WTC11 (cell line): Measurements from ENCODE around the gene AGO3. TPM values are rescaled to one million over a fixed set of nuclear protein-coding genes. Genes with fewer than 3 reads are reported as not detected.

ENCODE experiments used
- ATAC-seq: fragments of 200-7000 bp; cut with Tn5 transposase; 2 replicates; pipeline ENCODE4 v1.10.0; 2021; ENCODE audit warnings: mild to moderate bottlenecking, moderate library complexity
- CTCF ChIA-PET: fragments of 300-600 bp; sonication (Branson Sonifier 250); formaldehyde crosslinking; loops from one replicate; lab custom pipeline; 2021; ENCODE audit warnings: antibody characterized with exemption; lab: Charles Lee
- POLR2A ChIA-PET: fragments of 350-600 bp; sonication (Branson Sonifier 250); formaldehyde crosslinking; loops from one replicate; lab custom pipeline; 2021; ENCODE audit warnings: antibody characterized with exemption; lab: Charles Lee
- DNase-seq: peaks from one replicate; pipeline ENCODE4 v3.0.0; 2021; ENCODE audit warnings: low spot score
- H3K27ac Mint-ChIP-seq: 2 replicates; pipeline ENCODE4 v1.8.0; 2021; ENCODE audit warnings: mixed read lengths
- H3K27me3 Mint-ChIP-seq: 2 replicates; pipeline ENCODE4 v1.8.0; 2021; ENCODE audit warnings: low read depth, mild to moderate bottlenecking, moderate library complexity, mixed read lengths
- H3K36me3 Mint-ChIP-seq: 2 replicates; pipeline ENCODE4 v1.8.0; 2021; ENCODE audit warnings: mixed read lengths
- H3K4me1 Mint-ChIP-seq: 2 replicates; pipeline ENCODE4 v1.8.0; 2022; ENCODE audit warnings: mixed read lengths
- H3K4me3 Mint-ChIP-seq: 2 replicates; pipeline ENCODE4 v1.8.0; 2021; ENCODE audit warnings: mild to moderate bottlenecking, moderate library complexity, mixed read lengths
- H3K9me3 Mint-ChIP-seq: 2 replicates; pipeline ENCODE4 v1.8.0; 2021; ENCODE audit warnings: mixed read lengths
- CBFB ChIP-seq: sonication (generic); formaldehyde crosslinking; IDR thresholded peaks from 2 replicates; pipeline ENCODE4 v1.8.1; 2022; ENCODE audit warnings: mild to moderate bottlenecking, low read depth, missing genetic modification reagents
- CREB1 ChIP-seq: sonication (generic); formaldehyde crosslinking; IDR thresholded peaks from 2 replicates; pipeline ENCODE4 v1.8.0; 2023; ENCODE audit warnings: mild to moderate bottlenecking, missing genetic modification reagents
- GABPB1 ChIP-seq: sonication (generic); formaldehyde crosslinking; IDR thresholded peaks from 2 replicates; pipeline ENCODE4 v1.8.1; 2023; ENCODE audit warnings: mild to moderate bottlenecking, missing genetic modification reagents
- JUN ChIP-seq: sonication (generic); formaldehyde crosslinking; IDR thresholded peaks from 2 replicates; pipeline ENCODE4 v1.8.0; 2023; ENCODE audit warnings: mild to moderate bottlenecking, missing genetic modification reagents
- MYBL2 ChIP-seq: sonication (generic); formaldehyde crosslinking; IDR thresholded peaks from 2 replicates; pipeline ENCODE4 v1.8.1; 2023; ENCODE audit warnings: mild to moderate bottlenecking, moderate library complexity, missing genetic modification reagents
- NFATC4 ChIP-seq: fragments of 250-450 bp; sonication (Bioruptor Pico); IDR thresholded peaks from 2 replicates; pipeline ENCODE4 v1.9.0; 2021; ENCODE audit warnings: mild to moderate bottlenecking
- NFYB ChIP-seq: sonication (generic); formaldehyde crosslinking; conservative IDR thresholded peaks from 2 replicates; pipeline ENCODE4 v1.8.0; 2022; ENCODE audit warnings: low read depth, missing genetic modification reagents
- PRRX2 ChIP-seq: fragments of 250-450 bp; sonication (Bioruptor Pico); IDR thresholded peaks from 2 replicates; pipeline ENCODE4 v1.8.0; 2021; ENCODE audit warnings: mild to moderate bottlenecking
- RELA ChIP-seq: sonication (generic); formaldehyde crosslinking; IDR thresholded peaks from 2 replicates; pipeline ENCODE4 v1.8.1; 2022; ENCODE audit warnings: missing genetic modification reagents, mild to moderate bottlenecking, borderline replicate concordance
- RORB ChIP-seq: fragments of 250-450 bp; sonication (Bioruptor Pico); IDR thresholded peaks from 2 replicates; pipeline ENCODE4 v1.9.0; 2021; ENCODE audit warnings: mild to moderate bottlenecking
- SMAD3 ChIP-seq: sonication (generic); formaldehyde crosslinking; IDR thresholded peaks from 2 replicates; pipeline ENCODE4 v1.8.0; 2022; ENCODE audit warnings: missing genetic modification reagents, mild to moderate bottlenecking, borderline replicate concordance
- SOX15 ChIP-seq: fragments of 250-450 bp; sonication (Bioruptor Pico); IDR thresholded peaks from 2 replicates; pipeline ENCODE4 v1.9.0; 2021; ENCODE audit warnings: mild to moderate bottlenecking
- SP1 ChIP-seq: sonication (generic); formaldehyde crosslinking; conservative IDR thresholded peaks from 2 replicates; pipeline ENCODE4 v1.8.1; 2022; ENCODE audit warnings: missing genetic modification reagents
- ZNF317 ChIP-seq: sonication (generic); formaldehyde crosslinking; IDR thresholded peaks from 2 replicates; pipeline ENCODE4 v1.8.1; 2023; ENCODE audit warnings: low read depth, mild to moderate bottlenecking, moderate library complexity, missing genetic modification reagents, borderline replicate concordance
- ZNF396 ChIP-seq: fragments of 250-450 bp; sonication (Bioruptor Pico); IDR thresholded peaks from 2 replicates; pipeline ENCODE4 v1.8.0; 2021; ENCODE audit warnings: mild to moderate bottlenecking, moderate library complexity, borderline replicate concordance
- ZNF423 ChIP-seq: fragments of 250-450 bp; sonication (Bioruptor Pico); IDR thresholded peaks from 2 replicates; pipeline ENCODE4 v2.1.2; 2022; ENCODE audit warnings: mild to moderate bottlenecking, moderate library complexity
- ZNF671 ChIP-seq: fragments of 250-450 bp; sonication (Bioruptor Pico); IDR thresholded peaks from 2 replicates; pipeline ENCODE4 v1.8.0; 2021; ENCODE audit warnings: mild to moderate bottlenecking
- total RNA-seq: library from RNA; stranded (reverse); gene quantifications from 3 replicates; pipeline ENCODE4 v1.2.3, GENCODE V29; 2021
- TF ChIP-seq, protein P1 (sequence below): sonication (generic); formaldehyde crosslinking; IDR thresholded peaks from 2 replicates; pipeline ENCODE4 v1.8.0; 2023; ENCODE audit warnings: missing genetic modification reagents, mild to moderate bottlenecking, borderline replicate concordance
- TF ChIP-seq, protein P2 (sequence below): sonication (generic); formaldehyde crosslinking; IDR thresholded peaks from 2 replicates; pipeline ENCODE4 v1.8.1; 2022; ENCODE audit warnings: low read depth, missing genetic modification reagents, borderline replicate concordance
- TF ChIP-seq, protein P3 (sequence below): sonication (generic); formaldehyde crosslinking; IDR thresholded peaks from 2 replicates; pipeline ENCODE4 v1.8.1; 2023; ENCODE audit warnings: mild to moderate bottlenecking, missing genetic modification reagents, moderate library complexity
- TF ChIP-seq, protein P4 (sequence below): sonication (generic); formaldehyde crosslinking; IDR thresholded peaks from 2 replicates; pipeline ENCODE4 v1.8.1; 2023; ENCODE audit warnings: mild to moderate bottlenecking, missing genetic modification reagents, borderline replicate concordance
- TF ChIP-seq, protein P5 (sequence below): sonication (generic); formaldehyde crosslinking; IDR thresholded peaks from 2 replicates; pipeline ENCODE4 v1.8.1; 2022; ENCODE audit warnings: mild to moderate bottlenecking, missing genetic modification reagents, moderate library complexity, borderline replicate concordance

Gene AGO3
- total RNA-seq, 1 experiment from 2014 or later = 26.8 TPM

DNA sequence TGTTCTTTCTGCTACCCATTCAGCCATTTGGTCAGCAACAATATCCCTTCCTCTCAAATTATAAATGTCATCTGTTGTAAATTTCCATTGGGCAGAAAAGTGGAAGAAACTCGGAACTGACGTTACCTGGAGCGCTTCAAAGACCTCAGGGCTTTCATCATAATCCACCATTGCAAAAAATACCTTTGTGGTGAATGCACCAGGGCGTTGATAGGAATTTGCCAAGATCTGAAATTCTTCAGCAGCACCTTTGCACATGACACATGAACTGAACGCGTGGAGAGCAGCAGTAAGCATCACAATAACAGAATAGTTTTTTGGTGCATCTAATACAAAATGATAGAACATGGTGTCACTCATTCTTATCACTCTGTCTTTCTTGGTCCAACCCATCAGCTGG is 149.9 kb downstream of the AGO3 start:
- TF ChIP-seq SOX15 (CRISPR knock-in tag) (no peak), JUN (no peak), ZNF396 (CRISPR knock-in tag) (no peak), ZNF671 (no peak), SMAD3 (CRISPR knock-in tag) (no peak), RELA (no peak), NFATC4 (CRISPR knock-in tag) (no peak), ZNF317 (CRISPR knock-in tag) (no peak), GABPB1 (CRISPR knock-in tag) (no peak), NFYB (CRISPR knock-in tag) (no peak), RORB (no peak), CREB1 (CRISPR knock-in tag) (no peak), ZNF423 (CRISPR knock-in tag) (no peak)
- TF ChIP-seq, protein P1, sequence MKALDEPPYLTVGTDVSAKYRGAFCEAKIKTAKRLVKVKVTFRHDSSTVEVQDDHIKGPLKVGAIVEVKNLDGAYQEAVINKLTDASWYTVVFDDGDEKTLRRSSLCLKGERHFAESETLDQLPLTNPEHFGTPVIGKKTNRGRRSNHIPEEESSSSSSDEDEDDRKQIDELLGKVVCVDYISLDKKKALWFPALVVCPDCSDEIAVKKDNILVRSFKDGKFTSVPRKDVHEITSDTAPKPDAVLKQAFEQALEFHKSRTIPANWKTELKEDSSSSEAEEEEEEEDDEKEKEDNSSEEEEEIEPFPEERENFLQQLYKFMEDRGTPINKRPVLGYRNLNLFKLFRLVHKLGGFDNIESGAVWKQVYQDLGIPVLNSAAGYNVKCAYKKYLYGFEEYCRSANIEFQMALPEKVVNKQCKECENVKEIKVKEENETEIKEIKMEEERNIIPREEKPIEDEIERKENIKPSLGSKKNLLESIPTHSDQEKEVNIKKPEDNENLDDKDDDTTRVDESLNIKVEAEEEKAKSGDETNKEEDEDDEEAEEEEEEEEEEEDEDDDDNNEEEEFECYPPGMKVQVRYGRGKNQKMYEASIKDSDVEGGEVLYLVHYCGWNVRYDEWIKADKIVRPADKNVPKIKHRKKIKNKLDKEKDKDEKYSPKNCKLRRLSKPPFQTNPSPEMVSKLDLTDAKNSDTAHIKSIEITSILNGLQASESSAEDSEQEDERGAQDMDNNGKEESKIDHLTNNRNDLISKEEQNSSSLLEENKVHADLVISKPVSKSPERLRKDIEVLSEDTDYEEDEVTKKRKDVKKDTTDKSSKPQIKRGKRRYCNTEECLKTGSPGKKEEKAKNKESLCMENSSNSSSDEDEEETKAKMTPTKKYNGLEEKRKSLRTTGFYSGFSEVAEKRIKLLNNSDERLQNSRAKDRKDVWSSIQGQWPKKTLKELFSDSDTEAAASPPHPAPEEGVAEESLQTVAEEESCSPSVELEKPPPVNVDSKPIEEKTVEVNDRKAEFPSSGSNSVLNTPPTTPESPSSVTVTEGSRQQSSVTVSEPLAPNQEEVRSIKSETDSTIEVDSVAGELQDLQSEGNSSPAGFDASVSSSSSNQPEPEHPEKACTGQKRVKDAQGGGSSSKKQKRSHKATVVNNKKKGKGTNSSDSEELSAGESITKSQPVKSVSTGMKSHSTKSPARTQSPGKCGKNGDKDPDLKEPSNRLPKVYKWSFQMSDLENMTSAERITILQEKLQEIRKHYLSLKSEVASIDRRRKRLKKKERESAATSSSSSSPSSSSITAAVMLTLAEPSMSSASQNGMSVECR (CRISPR knock-in tag) = no peak
- TF ChIP-seq, protein P2, sequence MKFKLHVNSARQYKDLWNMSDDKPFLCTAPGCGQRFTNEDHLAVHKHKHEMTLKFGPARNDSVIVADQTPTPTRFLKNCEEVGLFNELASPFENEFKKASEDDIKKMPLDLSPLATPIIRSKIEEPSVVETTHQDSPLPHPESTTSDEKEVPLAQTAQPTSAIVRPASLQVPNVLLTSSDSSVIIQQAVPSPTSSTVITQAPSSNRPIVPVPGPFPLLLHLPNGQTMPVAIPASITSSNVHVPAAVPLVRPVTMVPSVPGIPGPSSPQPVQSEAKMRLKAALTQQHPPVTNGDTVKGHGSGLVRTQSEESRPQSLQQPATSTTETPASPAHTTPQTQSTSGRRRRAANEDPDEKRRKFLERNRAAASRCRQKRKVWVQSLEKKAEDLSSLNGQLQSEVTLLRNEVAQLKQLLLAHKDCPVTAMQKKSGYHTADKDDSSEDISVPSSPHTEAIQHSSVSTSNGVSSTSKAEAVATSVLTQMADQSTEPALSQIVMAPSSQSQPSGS (CRISPR knock-in tag) = no peak
- H3K9me3 Mint-ChIP-seq = no peaks in the 10 kb centered on the region
- H3K27ac Mint-ChIP-seq = no peak overlapping the region
- POLR2A ChIA-PET = no interaction called here
- peaks cover 5% of the 10 kb centered on the region for H3K4me1 Mint-ChIP-seq
- H3K27me3 Mint-ChIP-seq = peaks cover 2% of the 10 kb centered on the region
- CTCF ChIA-PET = no interaction called here
- no peaks in the 10 kb centered on the region for H3K36me3 Mint-ChIP-seq
- no peak for DNase-seq
- no peak overlapping the region for H3K4me3 Mint-ChIP-seq
- ATAC-seq = no peak

GRCh38 chr1:36081926-36082485 is 151.1 kb downstream of the AGO3 start:
- H3K4me3 Mint-ChIP-seq = no peak overlapping the region
- DNase-seq = no peak
- TF ChIP-seq PRRX2 (no peak), CBFB (CRISPR knock-in tag) (no peak), ZNF396 (CRISPR knock-in tag) (no peak), GABPB1 (CRISPR knock-in tag) (no peak), SP1 (CRISPR knock-in tag) (no peak), MYBL2 (CRISPR knock-in tag) (no peak)
- TF ChIP-seq, protein P3, sequence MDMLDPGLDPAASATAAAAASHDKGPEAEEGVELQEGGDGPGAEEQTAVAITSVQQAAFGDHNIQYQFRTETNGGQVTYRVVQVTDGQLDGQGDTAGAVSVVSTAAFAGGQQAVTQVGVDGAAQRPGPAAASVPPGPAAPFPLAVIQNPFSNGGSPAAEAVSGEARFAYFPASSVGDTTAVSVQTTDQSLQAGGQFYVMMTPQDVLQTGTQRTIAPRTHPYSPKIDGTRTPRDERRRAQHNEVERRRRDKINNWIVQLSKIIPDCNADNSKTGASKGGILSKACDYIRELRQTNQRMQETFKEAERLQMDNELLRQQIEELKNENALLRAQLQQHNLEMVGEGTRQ = no peak
- TF ChIP-seq, protein P4, sequence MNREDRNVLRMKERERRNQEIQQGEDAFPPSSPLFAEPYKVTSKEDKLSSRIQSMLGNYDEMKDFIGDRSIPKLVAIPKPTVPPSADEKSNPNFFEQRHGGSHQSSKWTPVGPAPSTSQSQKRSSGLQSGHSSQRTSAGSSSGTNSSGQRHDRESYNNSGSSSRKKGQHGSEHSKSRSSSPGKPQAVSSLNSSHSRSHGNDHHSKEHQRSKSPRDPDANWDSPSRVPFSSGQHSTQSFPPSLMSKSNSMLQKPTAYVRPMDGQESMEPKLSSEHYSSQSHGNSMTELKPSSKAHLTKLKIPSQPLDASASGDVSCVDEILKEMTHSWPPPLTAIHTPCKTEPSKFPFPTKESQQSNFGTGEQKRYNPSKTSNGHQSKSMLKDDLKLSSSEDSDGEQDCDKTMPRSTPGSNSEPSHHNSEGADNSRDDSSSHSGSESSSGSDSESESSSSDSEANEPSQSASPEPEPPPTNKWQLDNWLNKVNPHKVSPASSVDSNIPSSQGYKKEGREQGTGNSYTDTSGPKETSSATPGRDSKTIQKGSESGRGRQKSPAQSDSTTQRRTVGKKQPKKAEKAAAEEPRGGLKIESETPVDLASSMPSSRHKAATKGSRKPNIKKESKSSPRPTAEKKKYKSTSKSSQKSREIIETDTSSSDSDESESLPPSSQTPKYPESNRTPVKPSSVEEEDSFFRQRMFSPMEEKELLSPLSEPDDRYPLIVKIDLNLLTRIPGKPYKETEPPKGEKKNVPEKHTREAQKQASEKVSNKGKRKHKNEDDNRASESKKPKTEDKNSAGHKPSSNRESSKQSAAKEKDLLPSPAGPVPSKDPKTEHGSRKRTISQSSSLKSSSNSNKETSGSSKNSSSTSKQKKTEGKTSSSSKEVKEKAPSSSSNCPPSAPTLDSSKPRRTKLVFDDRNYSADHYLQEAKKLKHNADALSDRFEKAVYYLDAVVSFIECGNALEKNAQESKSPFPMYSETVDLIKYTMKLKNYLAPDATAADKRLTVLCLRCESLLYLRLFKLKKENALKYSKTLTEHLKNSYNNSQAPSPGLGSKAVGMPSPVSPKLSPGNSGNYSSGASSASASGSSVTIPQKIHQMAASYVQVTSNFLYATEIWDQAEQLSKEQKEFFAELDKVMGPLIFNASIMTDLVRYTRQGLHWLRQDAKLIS (CRISPR knock-in tag) = no peak
- TF ChIP-seq, protein P5, sequence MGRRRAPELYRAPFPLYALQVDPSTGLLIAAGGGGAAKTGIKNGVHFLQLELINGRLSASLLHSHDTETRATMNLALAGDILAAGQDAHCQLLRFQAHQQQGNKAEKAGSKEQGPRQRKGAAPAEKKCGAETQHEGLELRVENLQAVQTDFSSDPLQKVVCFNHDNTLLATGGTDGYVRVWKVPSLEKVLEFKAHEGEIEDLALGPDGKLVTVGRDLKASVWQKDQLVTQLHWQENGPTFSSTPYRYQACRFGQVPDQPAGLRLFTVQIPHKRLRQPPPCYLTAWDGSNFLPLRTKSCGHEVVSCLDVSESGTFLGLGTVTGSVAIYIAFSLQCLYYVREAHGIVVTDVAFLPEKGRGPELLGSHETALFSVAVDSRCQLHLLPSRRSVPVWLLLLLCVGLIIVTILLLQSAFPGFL (CRISPR knock-in tag) = no peak

More at GRCh38 chr1:36081926-36082485, 151.1 kb downstream of the AGO3 start:
- ATAC-seq = no peak
- no peaks in the 10 kb centered on the region for H3K36me3 Mint-ChIP-seq
- peaks cover 6% of the 10 kb centered on the region for H3K4me1 Mint-ChIP-seq
- no peaks in the 10 kb centered on the region for H3K9me3 Mint-ChIP-seq
- 0 out of 2 replicates have a peak overlapping the region, but pooled peaks have one; percentile 15 for H3K27ac Mint-ChIP-seq
- CTCF ChIA-PET = no interaction called here
- peaks cover 2% of the 10 kb centered on the region for H3K27me3 Mint-ChIP-seq
- POLR2A ChIA-PET = no interaction called here
